NB4 (cell line): ENCODE data around the gene HPS1.

ENCODE experiments used
- CTCF ChIP-seq: IDR thresholded peaks from one replicate; pipeline ENCODE4 v1.5.1; 2012; ENCODE audit warnings: low read depth, low read length
- MYC ChIP-seq: IDR thresholded peaks from 2 replicates; pipeline ENCODE4 v1.6.1; 2011; ENCODE audit warnings: low read depth, low read length
- POLR2A ChIP-seq: IDR thresholded peaks from 2 replicates; pipeline ENCODE4 v1.6.1; 2011; ENCODE audit warnings: mild to moderate bottlenecking; ENCODE audit not compliant: insufficient read length; ENCODE audit errors: extremely low read depth
- TF ChIP-seq, protein P1 (sequence below): IDR thresholded peaks from 2 replicates; pipeline ENCODE4 v1.6.1; 2011; ENCODE audit warnings: low read depth, low read length

- TF ChIP-seq CTCF (no peak), POLR2A (no peak), MYC (no peak)
- TF ChIP-seq, protein P1, sequence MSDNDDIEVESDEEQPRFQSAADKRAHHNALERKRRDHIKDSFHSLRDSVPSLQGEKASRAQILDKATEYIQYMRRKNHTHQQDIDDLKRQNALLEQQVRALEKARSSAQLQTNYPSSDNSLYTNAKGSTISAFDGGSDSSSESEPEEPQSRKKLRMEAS = no peak
These were observed 70.2 kb downstream of the HPS1 start for GRCh38 chr10:98376485-98376884.
